ENCODE data around the gene KCTD12.

- TF ChIP-seq POLR2A (IDR thresholded peaks at IDR 0.05): no peak
- TF ChIP-seq POLR2AphosphoS5 (IDR thresholded peaks at IDR 0.05): no peak
These were observed 48.5 kb upstream of the KCTD12 start for GRCh38 chr13:76934671-76935070.
